HTERT RPE-1 (cell line): ENCODE results near the gene NTHL1.

Experiments used
- in situ Hi-C: fragments of 300-500 bp; cut with MboI; formaldehyde crosslinking; loops from 4 replicates; pipeline ENCODE4 v1.14.3; 2020; ENCODE audit warnings: low sequenced_read_pairs

Gene NTHL1

DNA sequence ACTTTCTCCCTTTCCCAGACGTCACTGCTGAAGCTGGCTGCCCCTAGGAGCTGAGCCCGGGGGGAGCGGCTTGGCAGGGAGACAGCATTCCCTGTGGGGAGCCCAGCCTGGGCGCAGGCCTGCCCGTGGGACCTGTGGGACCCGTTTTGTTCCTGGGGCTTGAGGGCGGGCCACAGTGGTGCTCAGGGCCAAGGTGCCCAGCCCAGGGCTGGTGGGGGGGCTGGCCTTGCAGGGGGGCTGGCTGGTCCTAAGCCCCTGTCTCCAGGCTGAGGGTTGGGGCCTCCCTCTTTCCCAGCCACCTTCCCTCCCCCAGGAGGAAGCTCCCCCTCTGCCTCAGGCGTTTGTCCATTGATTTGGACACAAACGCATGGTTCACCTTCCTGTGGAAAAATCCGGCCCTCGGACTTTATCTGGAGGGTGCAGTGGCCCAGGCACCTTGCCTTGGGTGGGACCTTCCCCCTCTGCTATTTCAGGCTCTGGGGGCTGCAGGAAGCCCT is 16.5 kb downstream of the NTHL1 start:
- in situ Hi-C loops: no loop called here

DNA sequence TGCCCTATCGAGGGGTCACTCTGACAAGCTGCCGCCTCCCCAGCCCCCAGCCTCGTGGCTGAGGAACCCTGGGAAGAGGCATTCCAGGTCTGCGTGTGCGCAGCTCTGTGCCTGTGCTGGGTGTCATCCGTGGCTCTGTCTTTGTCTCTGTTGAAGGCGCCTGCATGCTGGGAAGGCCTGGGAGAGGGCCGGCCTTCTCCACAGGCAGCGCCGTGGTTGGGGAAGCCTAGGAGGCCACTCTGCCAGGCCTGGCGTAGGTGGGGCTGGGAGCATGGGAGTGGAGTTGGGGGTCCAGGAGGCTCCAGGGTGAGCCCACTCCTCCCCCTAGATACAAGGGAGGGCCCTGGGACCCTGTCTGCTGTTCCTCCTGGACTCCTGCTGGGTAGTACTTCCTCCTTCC is 17.6 kb downstream of the NTHL1 start:
- in situ Hi-C loops: no loop called here

- in situ Hi-C loops: no loop called here
These were observed 18.3 kb downstream of the NTHL1 start for GRCh38 chr16:2029350-2029749.

- in situ Hi-C loops: no loop called here
These were observed 18.9 kb downstream of the NTHL1 start for GRCh38 chr16:2028620-2029220.

- in situ Hi-C loops: no loop called here
These were observed 19.5 kb downstream of the NTHL1 start for GRCh38 chr16:2028146-2028545.

GRCh38 chr16:2027024-2028010 is 20.3 kb downstream of the NTHL1 start:
- in situ Hi-C loops: no loop called here

DNA sequence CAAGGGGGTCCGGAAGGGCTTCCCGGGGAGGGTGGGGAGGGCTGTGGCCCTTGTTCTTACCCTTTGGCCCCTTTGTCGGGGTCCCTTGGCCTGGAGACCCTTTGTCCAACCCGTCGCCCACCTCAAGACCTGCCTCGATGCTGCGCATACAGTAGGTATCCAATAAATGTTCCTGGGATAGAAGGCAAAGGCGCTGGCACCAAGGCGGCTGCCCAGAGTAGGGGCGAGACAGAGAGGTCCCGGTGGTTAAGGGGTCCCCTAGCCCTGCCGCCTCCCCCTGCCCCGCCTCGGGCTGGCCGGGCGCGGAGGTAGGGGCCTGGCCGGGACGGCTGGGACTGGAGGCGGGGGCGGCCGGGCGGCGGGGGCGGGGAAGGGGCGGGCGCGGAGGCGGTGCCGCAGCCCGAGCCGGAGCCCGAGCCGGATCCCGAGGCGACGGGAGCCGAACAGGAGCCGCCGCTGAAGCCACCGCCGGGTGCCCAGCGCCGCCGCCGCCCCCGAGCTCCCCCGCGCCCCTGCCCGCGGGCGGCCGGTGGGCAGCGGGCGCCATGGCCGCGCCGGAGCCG is 21.1 kb downstream of the NTHL1 start, which contains the start of gene NHERF2:
Gene NHERF2 (plus strand): TSS at position 442 of the 563 bp plus-strand sequence. CDS start 104 bp downstream, at position 546.
- in situ Hi-C loops: no loop called here

DNA sequence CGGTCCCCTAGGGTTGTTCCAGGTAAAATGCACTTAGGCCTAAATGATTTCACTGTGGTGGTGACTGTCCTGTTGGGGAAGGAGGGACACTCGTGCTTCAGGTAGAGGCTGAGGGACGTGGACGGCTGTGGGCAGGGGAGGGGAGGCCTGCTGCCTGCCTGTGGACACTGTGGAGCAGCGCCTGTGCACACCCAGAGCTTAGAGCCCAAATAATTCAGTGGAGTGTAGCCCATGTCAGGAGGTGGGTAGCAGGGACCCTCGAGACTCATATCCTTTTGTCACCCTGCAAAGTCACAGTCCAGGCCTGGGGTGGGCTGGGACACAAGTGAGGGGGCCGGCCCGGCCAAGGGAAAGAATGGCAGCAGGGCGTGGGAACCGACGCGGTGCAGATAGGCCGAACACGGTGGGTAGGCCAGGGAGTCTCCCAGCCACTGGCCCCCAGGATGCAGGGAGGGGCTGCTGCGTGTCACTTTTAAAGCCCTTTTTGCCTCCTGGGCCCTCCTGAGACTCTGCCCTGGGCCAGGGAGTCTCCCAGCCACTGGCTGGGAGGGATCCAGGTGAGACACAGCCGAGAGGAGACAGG is 21.7 kb downstream of the NTHL1 start:
- in situ Hi-C loops: no loop called here

- in situ Hi-C loops: no loop called here
These were observed 22.4 kb downstream of the NTHL1 start for GRCh38 chr16:2025251-2025650.

- in situ Hi-C loops: no loop called here
These were observed 23.6 kb downstream of the NTHL1 start for GRCh38 chr16:2024032-2024420.

- in situ Hi-C loops: no loop called here
These were observed 24.3 kb downstream of the NTHL1 start for GRCh38 chr16:2023092-2024031.

DNA sequence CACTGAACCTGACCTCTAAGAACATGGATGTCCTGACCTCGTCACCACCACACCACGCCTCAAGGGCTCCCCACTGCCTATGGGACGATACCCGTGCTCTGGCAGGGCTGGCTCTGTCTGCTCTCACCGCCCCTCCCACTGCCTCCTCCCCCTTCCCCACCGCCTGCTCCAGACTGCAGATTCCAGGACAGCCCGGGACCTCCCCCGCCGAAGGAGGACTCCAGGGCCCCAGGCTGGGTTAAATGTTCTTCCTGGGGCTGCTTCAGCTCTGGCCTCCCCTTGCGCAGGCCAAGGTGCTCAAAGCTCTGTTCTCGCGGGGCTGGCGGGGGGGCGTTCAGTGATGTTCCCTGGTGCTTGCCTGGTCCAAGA is 24.9 kb downstream of the NTHL1 start:
- in situ Hi-C loops: no loop called here

GRCh38 chr16:2019921-2020831 is 27.5 kb downstream of the NTHL1 start:
- in situ Hi-C loops: no loop called here

DNA sequence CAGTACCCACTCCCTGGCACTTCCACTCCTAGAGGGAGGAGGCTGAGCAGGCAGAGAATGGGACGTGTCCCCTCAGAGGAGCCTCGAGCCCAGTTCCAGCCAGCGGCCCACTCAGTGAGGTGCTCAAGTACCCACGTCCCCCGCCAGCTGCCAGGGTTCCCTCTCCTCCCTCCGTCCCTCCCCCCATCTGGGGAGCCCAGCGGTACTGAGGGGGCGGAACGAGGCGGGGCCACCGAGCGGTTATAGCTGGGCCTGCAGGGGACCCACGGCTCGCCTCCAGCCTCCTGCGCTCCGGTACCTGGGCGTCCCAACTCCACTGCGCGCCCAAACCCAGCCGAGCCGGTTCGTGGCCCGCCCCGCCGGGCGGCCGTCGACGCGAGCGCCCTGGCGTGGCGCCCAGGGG is 28.1 kb downstream of the NTHL1 start, which contains the start of gene NPW:
Gene NPW (plus strand): TSS at position 268 of the 403 bp plus-strand sequence.
- in situ Hi-C loops: no loop called here

DNA sequence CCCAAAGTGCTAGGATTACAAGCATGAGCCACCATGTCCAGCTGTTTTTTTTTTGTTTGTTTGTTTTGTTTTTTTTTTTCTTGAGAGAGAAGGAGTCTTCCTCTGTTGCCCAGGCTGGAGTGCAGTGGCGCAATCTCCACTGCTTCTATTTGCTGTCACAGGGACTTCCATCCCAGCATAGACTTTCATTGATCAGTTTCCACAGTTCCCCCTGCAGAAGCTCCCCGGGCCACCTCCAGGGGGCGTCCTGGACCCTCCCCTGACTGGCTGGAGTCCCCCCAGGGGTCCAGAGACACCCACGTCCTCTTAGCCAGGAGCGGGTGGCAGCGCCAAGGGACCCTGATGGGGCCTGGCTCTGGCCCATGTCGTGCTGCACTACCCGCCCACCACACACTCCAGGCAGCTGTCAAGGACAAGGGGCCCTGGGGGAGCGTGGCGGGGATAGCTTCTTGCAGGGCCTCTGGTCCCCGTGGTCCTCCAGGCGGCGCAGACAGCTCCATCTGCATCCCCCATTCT is 31.2 kb downstream of the NTHL1 start:
- in situ Hi-C loops: no loop called here

- in situ Hi-C loops: no loop called here
These were observed 31.8 kb downstream of the NTHL1 start for GRCh38 chr16:2015947-2016208.

DNA sequence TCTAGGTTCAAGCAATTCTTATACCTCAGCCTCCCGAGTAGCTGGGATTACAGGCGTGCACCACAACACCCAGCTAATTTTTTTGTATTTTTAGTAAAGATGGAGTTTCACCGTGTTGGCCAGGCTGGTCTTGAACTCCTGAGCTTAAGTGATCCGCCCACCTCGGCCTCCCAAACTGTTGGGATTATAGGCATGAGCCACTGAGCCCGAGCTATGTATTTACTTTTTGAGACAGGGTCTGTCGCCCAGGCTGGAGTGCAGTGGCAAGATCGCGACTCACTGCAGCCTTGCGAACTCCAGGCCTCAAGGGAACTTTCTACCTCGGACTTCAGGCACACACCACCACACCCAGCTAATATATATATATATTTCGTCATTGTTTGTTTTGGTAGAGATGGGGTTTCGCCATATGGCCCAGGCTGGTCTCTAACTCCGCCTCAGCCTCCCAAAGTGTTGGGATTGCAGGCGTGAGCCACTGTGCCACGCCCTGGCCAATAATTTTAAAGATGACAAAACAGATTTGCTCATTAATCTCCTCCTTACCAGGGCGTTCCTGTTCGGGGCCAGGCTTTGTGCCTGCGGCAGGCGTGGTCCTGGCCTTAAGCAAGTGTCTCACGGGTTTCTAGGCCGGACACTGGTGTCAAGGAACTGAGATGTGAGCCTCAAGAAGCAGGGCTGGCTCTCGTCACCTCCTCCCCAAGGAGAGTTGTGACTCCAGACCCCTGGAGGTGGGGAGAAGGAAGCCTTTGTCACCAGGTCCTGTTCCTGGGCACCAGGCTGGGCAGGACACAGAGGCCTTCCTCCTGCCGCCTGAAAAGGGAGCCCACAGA is 32.3 kb downstream of the NTHL1 start:
- in situ Hi-C loops: no loop called here

DNA sequence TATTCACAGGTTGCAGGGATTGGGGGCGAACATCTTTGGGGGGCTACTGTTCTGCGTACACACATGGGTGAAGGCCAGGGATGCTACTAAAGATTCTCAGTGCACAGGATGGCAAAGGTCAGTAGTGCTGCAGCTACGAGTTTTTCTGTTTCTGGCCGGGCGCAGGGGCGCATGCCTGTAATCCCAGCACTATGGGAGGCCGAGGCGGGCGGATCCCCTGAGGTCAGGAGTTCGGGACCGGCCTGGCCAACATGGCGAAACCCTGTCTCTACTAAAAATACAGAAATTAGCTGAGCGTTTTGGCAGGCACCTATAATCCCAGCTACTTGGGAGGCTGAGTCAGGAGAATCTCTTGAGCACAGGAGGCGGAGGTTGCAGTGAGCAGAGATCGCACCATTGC is 34.1 kb downstream of the NTHL1 start:
- in situ Hi-C loops: no loop called here
